ENCODE data around the gene SPTBN5. TPM values are rescaled to one million over a fixed set of nuclear protein-coding genes. Genes with fewer than 3 reads are reported as not detected.

SPTBN5 gene
- total RNA-seq, 2 experiments from 2014 or later, result 1.2 to 1.5 TPM

- peaks cover 9% of the 10 kb centered on the region for H3K4me1 Mint-ChIP-seq
- CTCF ChIA-PET, result interaction anchor here (1.7 to 2.8 kb wide), 2 partner anchors 135 to 136 kb away, joined by 4 to 16 read pairs; partner anchors contain the start of gene MAPKBP1
Measured at GRCh38 chr15:41908736-41909461, 15.0 kb upstream of the SPTBN5 start.

GRCh38 chr15:41907141-41907540 is 13.3 kb upstream of the SPTBN5 start:
- Mint-ChIP-seq H3K9me3 (peaks cover 4% of the 10 kb centered on the region), H3K4me3 (no peak overlapping the region), H3K4me1 (peaks cover 9% of the 10 kb centered on the region), H3K27me3 (no peaks in the 10 kb centered on the region), H3K27ac (no peak overlapping the region), H3K36me3 (ENCODE audit: low read depth) (peaks cover 35% of the 10 kb centered on the region)
- CTCF ChIA-PET, result interaction anchor here (0.9 to 2.8 kb wide), 5 partner anchors 9 to 136 kb away, joined by 5 to 16 read pairs (median 6); partner anchors contain the start of genes EHD4 and MAPKBP1
- POLR2A ChIA-PET, result no interaction called here
- no peak for DNase-seq

More at GRCh38 chr15:41908736-41909461, 15.0 kb upstream of the SPTBN5 start:
- no peak overlapping the region for H3K4me3 Mint-ChIP-seq
- H3K27me3 Mint-ChIP-seq, result no peaks in the 10 kb centered on the region
- no peak for DNase-seq
- H3K27ac Mint-ChIP-seq, result no peak overlapping the region
- POLR2A ChIA-PET, result no interaction called here
- H3K9me3 Mint-ChIP-seq, result peaks cover 4% of the 10 kb centered on the region
- H3K36me3 Mint-ChIP-seq (ENCODE audit: low read depth), result peaks cover 35% of the 10 kb centered on the region

- no peak overlapping the region for H3K4me3 Mint-ChIP-seq
- H3K9me3 Mint-ChIP-seq, result peaks cover 4% of the 10 kb centered on the region
- peaks cover 9% of the 10 kb centered on the region for H3K4me1 Mint-ChIP-seq
- ChIA-PET POLR2A (no interaction called here), CTCF (interaction anchor here (0.9 to 2.8 kb wide), 5 partner anchors 9 to 135 kb away, joined by 5 to 16 read pairs (median 6); partner anchors contain the start of genes EHD4 and MAPKBP1)
- no peaks in the 10 kb centered on the region for H3K27me3 Mint-ChIP-seq
- peaks cover 33% of the 10 kb centered on the region for H3K36me3 Mint-ChIP-seq (ENCODE audit: low read depth)
- H3K27ac Mint-ChIP-seq, result no peak overlapping the region
- DNase-seq, result no peak
Measured at GRCh38 chr15:41906608-41907007, 12.8 kb upstream of the SPTBN5 start.

GRCh38 chr15:41905036-41905793 is 11.4 kb upstream of the SPTBN5 start:
- DNase-seq, result no peak
- H3K4me3 Mint-ChIP-seq, result no peak overlapping the region
- H3K36me3 Mint-ChIP-seq (ENCODE audit: low read depth), result peaks cover 33% of the 10 kb centered on the region
- no peaks in the 10 kb centered on the region for H3K27me3 Mint-ChIP-seq
- H3K4me1 Mint-ChIP-seq, result peaks cover 12% of the 10 kb centered on the region
- CTCF ChIA-PET, result interaction anchor here (0.6 to 2.5 kb wide), 28 partner anchors 10 to 348 kb away, joined by 3 to 25 read pairs (median 4); partner anchors contain the start of gene MAPKBP1
- peaks cover 4% of the 10 kb centered on the region for H3K9me3 Mint-ChIP-seq
- POLR2A ChIA-PET, result interaction anchor here (1.2 kb wide), 1 partner anchor 132 kb away, joined by 4 read pairs; no protein-coding TSS in a partner anchor
- H3K27ac Mint-ChIP-seq, result peak overlapping the region; percentile 62

GRCh38 chr15:41904541-41905005 is 10.7 kb upstream of the SPTBN5 start:
- Mint-ChIP-seq H3K27me3 (no peaks in the 10 kb centered on the region), H3K4me3 (no peak overlapping the region), H3K27ac (peak overlapping the region; percentile 62), H3K4me1 (peaks cover 13% of the 10 kb centered on the region), H3K36me3 (ENCODE audit: low read depth) (peaks cover 33% of the 10 kb centered on the region), H3K9me3 (peaks cover 4% of the 10 kb centered on the region)
- ChIA-PET POLR2A (interaction anchor here (0.7 to 1.2 kb wide), 2 partner anchors 34 to 131 kb away, joined by 4 to 5 read pairs; no protein-coding TSS in a partner anchor), CTCF (interaction anchor here (0.6 to 2.5 kb wide), 27 partner anchors 10 to 347 kb away, joined by 3 to 25 read pairs (median 4); partner anchors contain the start of gene MAPKBP1)
- peak; percentile 78 for DNase-seq

- ChIA-PET POLR2A (no interaction called here), CTCF (interaction anchor here (0.9 to 2.5 kb wide), 5 partner anchors 9 to 130 kb away, joined by 3 to 25 read pairs (median 4); partner anchors contain the start of gene MAPKBP1)
- Mint-ChIP-seq H3K9me3 (peaks cover 4% of the 10 kb centered on the region), H3K36me3 (ENCODE audit: low read depth) (peaks cover 33% of the 10 kb centered on the region), H3K4me3 (no peak overlapping the region), H3K27ac (no peak overlapping the region), H3K4me1 (peaks cover 14% of the 10 kb centered on the region), H3K27me3 (no peaks in the 10 kb centered on the region)
- DNase-seq, result no peak
Measured at GRCh38 chr15:41903782-41904181, 9.9 kb upstream of the SPTBN5 start.

- CTCF ChIA-PET, result interaction anchor here (0.7 to 2.9 kb wide), 3 partner anchors 127 to 584 kb away, joined by 3 to 13 read pairs (median 10); partner anchors contain the start of gene MAPKBP1
Measured at GRCh38 chr15:41901431-41901830, 7.6 kb upstream of the SPTBN5 start.

GRCh38 chr15:41900526-41901380 is 6.9 kb upstream of the SPTBN5 start:
- CTCF ChIA-PET, result interaction anchor here (0.7 to 2.9 kb wide), 3 partner anchors 100 to 128 kb away, joined by 3 to 13 read pairs (median 10); partner anchors contain the start of gene MAPKBP1
- no peaks in the 10 kb centered on the region for H3K9me3 Mint-ChIP-seq
- no peak for DNase-seq
- H3K27ac Mint-ChIP-seq, result no peak overlapping the region
- H3K36me3 Mint-ChIP-seq (ENCODE audit: low read depth), result peaks cover 11% of the 10 kb centered on the region
- no peak overlapping the region for H3K4me3 Mint-ChIP-seq
- H3K4me1 Mint-ChIP-seq, result peaks cover 28% of the 10 kb centered on the region
- POLR2A ChIA-PET, result no interaction called here
- H3K27me3 Mint-ChIP-seq, result no peaks in the 10 kb centered on the region

More at GRCh38 chr15:41901431-41901830, 7.6 kb upstream of the SPTBN5 start:
- Mint-ChIP-seq H3K9me3 (peaks cover 4% of the 10 kb centered on the region), H3K36me3 (ENCODE audit: low read depth) (peaks cover 17% of the 10 kb centered on the region), H3K27ac (peak overlapping the region; percentile 41), H3K4me1 (peaks cover 23% of the 10 kb centered on the region), H3K4me3 (no peak overlapping the region), H3K27me3 (no peaks in the 10 kb centered on the region)
- POLR2A ChIA-PET, result no interaction called here
- no peak for DNase-seq

GRCh38 chr15:41899854-41900442 is 6.1 kb upstream of the SPTBN5 start:
- no peak for DNase-seq
- peaks cover 34% of the 10 kb centered on the region for H3K4me1 Mint-ChIP-seq
- H3K36me3 Mint-ChIP-seq (ENCODE audit: low read depth), result peaks cover 6% of the 10 kb centered on the region
- POLR2A ChIA-PET, result no interaction called here
- no peaks in the 10 kb centered on the region for H3K27me3 Mint-ChIP-seq
- CTCF ChIA-PET, result interaction anchor here (0.7 to 2.9 kb wide), 2 partner anchors 99 to 127 kb away, joined by 3 to 13 read pairs; no protein-coding TSS in a partner anchor
- peak overlapping the region; percentile 76 for H3K27ac Mint-ChIP-seq
- no peaks in the 10 kb centered on the region for H3K9me3 Mint-ChIP-seq
- no peak overlapping the region for H3K4me3 Mint-ChIP-seq

GRCh38 chr15:41897363-41897799 is 3.5 kb upstream of the SPTBN5 start:
- ChIA-PET POLR2A (no interaction called here), CTCF (interaction anchor here (1.0 kb wide), 1 partner anchor 124 kb away, joined by 5 read pairs; the partner anchor contains the start of gene MAPKBP1)
- H3K36me3 Mint-ChIP-seq (ENCODE audit: low read depth), result peaks cover 6% of the 10 kb centered on the region

GRCh38 chr15:41896566-41896965 is 2.7 kb upstream of the SPTBN5 start:
- ChIA-PET POLR2A (no interaction called here), CTCF (interaction anchor here (0.7 to 1.0 kb wide), 2 partner anchors 120 to 123 kb away, joined by 3 to 5 read pairs; partner anchors contain the start of gene MAPKBP1)
- Mint-ChIP-seq H3K36me3 (ENCODE audit: low read depth) (peaks cover 6% of the 10 kb centered on the region), H3K4me3 (no peak overlapping the region), H3K27me3 (no peaks in the 10 kb centered on the region), H3K9me3 (no peaks in the 10 kb centered on the region), H3K4me1 (peaks cover 57% of the 10 kb centered on the region), H3K27ac (peak overlapping the region; percentile 82)
- no peak for DNase-seq

More at GRCh38 chr15:41897363-41897799, 3.5 kb upstream of the SPTBN5 start:
- Mint-ChIP-seq H3K9me3 (no peaks in the 10 kb centered on the region), H3K4me3 (no peak overlapping the region), H3K27me3 (no peaks in the 10 kb centered on the region), H3K4me1 (peaks cover 52% of the 10 kb centered on the region), H3K27ac (peak overlapping the region; percentile 77)
- no peak for DNase-seq
